Muscle layer of duodenum (tissue), 2 donors: ENCODE data around the gene STK4.

ENCODE experiments used
- H3K27ac ChIP-seq: one replicate; pipeline ENCODE4 v1.7.0; 2013; ENCODE audit warnings: mild to moderate bottlenecking, low read length
- H3K27me3 ChIP-seq: one replicate; pipeline ENCODE4 v1.7.0; 2013; ENCODE audit warnings: low read depth, mild to moderate bottlenecking, control low read depth, low read length
- H3K36me3 ChIP-seq, 2 donors: one replicate each; pipeline ENCODE4 v1.7.0; 2013; ENCODE audit warnings: low read length in 2 of 2, control low read depth in 1 of 2, mild to moderate bottlenecking in 1 of 2; ENCODE audit not compliant: insufficient read depth in 2 of 2, control insufficient read depth in 1 of 2
- H3K4me1 ChIP-seq, 2 donors: one replicate each; pipeline ENCODE4 v1.7.0; 2013; ENCODE audit warnings: low read length in 2 of 2, mild to moderate bottlenecking in 2 of 2, control low read depth in 1 of 2, moderate library complexity in 1 of 2; ENCODE audit not compliant: insufficient read depth in 2 of 2, control insufficient read depth in 1 of 2
- H3K4me3 ChIP-seq, 2 donors: one replicate each; pipeline ENCODE4 v1.7.0; 2013; ENCODE audit warnings: low read length in 2 of 2, low read depth in 1 of 2, mild to moderate bottlenecking in 1 of 2
- H3K9me3 ChIP-seq, 2 donors: one replicate each; pipeline ENCODE4 v1.7.0; 2013; ENCODE audit warnings: low read length in 2 of 2, control low read depth in 1 of 2, mild to moderate bottlenecking in 1 of 2; ENCODE audit not compliant: control insufficient read depth in 1 of 2
- donor health status: healthy.

The STK4 gene

GRCh38 chr20:45101333-45101850 lies 135.1 kb downstream of the STK4 start:
- no peak overlapping the region for H3K4me3 ChIP-seq
- H3K27ac ChIP-seq = no peak overlapping the region
- peaks cover 0 to 15% of the 10 kb centered on the region in 2 donors for H3K4me1 ChIP-seq
- peaks cover 31% of the 10 kb centered on the region for H3K27me3 ChIP-seq
- no peaks in the 10 kb centered on the region for H3K36me3 ChIP-seq
- no peaks in the 10 kb centered on the region for H3K9me3 ChIP-seq

GRCh38 chr20:45103072-45103471 lies 136.8 kb downstream of the STK4 start:
- Histone ChIP-seq H3K27ac (no peak overlapping the region), H3K9me3 (no peaks in the 10 kb centered on the region), H3K27me3 (peaks cover 18% of the 10 kb centered on the region), H3K36me3 (no peaks in the 10 kb centered on the region), H3K4me3 (no peak overlapping the region), H3K4me1 (peaks cover 0 to 7% of the 10 kb centered on the region in 2 donors)

- no peak overlapping the region for H3K27ac ChIP-seq
- no peak overlapping the region for H3K4me3 ChIP-seq
- H3K36me3 ChIP-seq = no peaks in the 10 kb centered on the region
- peaks cover 5% of the 10 kb centered on the region for H3K27me3 ChIP-seq
- no peaks in the 10 kb centered on the region for H3K9me3 ChIP-seq
- peaks cover 0 to 4% of the 10 kb centered on the region in 2 donors for H3K4me1 ChIP-seq
These were observed 138.5 kb downstream of the STK4 start for GRCh38 chr20:45104786-45105185.

GRCh38 chr20:45105317-45105716 lies 139.0 kb downstream of the STK4 start:
- Histone ChIP-seq H3K27ac (no peak overlapping the region), H3K4me3 (no peak overlapping the region), H3K36me3 (no peaks in the 10 kb centered on the region), H3K9me3 (no peaks in the 10 kb centered on the region), H3K27me3 (peaks cover under 1% of the 10 kb centered on the region), H3K4me1 (peaks cover 0 to 4% of the 10 kb centered on the region in 2 donors)

- no peak overlapping the region for H3K27ac ChIP-seq
- H3K36me3 ChIP-seq = no peaks in the 10 kb centered on the region
- peaks cover 3% of the 10 kb centered on the region for H3K27me3 ChIP-seq
- no peaks in the 10 kb centered on the region for H3K9me3 ChIP-seq
- H3K4me1 ChIP-seq = no peaks in the 10 kb centered on the region
- H3K4me3 ChIP-seq = no peak overlapping the region
These were observed 143.3 kb downstream of the STK4 start for GRCh38 chr20:45109634-45110033.

GRCh38 chr20:45110301-45110700 lies 144.0 kb downstream of the STK4 start:
- Histone ChIP-seq H3K9me3 (no peaks in the 10 kb centered on the region), H3K36me3 (no peaks in the 10 kb centered on the region), H3K27me3 (peaks cover 3% of the 10 kb centered on the region), H3K4me3 (no peak overlapping the region), H3K27ac (no peak overlapping the region), H3K4me1 (no peaks in the 10 kb centered on the region)

- Histone ChIP-seq H3K27me3 (peaks cover 3% of the 10 kb centered on the region), H3K9me3 (no peaks in the 10 kb centered on the region), H3K36me3 (no peaks in the 10 kb centered on the region), H3K27ac (no peak overlapping the region), H3K4me3 (no peak overlapping the region), H3K4me1 (no peaks in the 10 kb centered on the region)
These were observed 145.0 kb downstream of the STK4 start for GRCh38 chr20:45111285-45111684.

GRCh38 chr20:45111799-45112471 lies 145.6 kb downstream of the STK4 start:
- H3K27ac ChIP-seq = no peak overlapping the region
- peaks cover 3% of the 10 kb centered on the region for H3K27me3 ChIP-seq
- H3K4me1 ChIP-seq = no peaks in the 10 kb centered on the region
- H3K4me3 ChIP-seq = no peak overlapping the region
- no peaks in the 10 kb centered on the region for H3K36me3 ChIP-seq
- no peaks in the 10 kb centered on the region for H3K9me3 ChIP-seq

GRCh38 chr20:45112754-45113153 lies 146.4 kb downstream of the STK4 start:
- Histone ChIP-seq H3K9me3 (no peaks in the 10 kb centered on the region), H3K4me3 (no peak overlapping the region), H3K27ac (no peak overlapping the region), H3K4me1 (no peaks in the 10 kb centered on the region), H3K36me3 (no peaks in the 10 kb centered on the region), H3K27me3 (peaks cover 3% of the 10 kb centered on the region)

GRCh38 chr20:45113865-45114264 lies 147.6 kb downstream of the STK4 start:
- H3K9me3 ChIP-seq = no peaks in the 10 kb centered on the region
- no peak overlapping the region for H3K27ac ChIP-seq
- no peak overlapping the region for H3K4me3 ChIP-seq
- H3K27me3 ChIP-seq = peaks cover 3% of the 10 kb centered on the region
- no peaks in the 10 kb centered on the region for H3K36me3 ChIP-seq
- H3K4me1 ChIP-seq = no peaks in the 10 kb centered on the region

GRCh38 chr20:45114465-45115385 lies 148.4 kb downstream of the STK4 start, which contains the start of gene WFDC5:
TSS of gene WFDC5 (minus strand) at chr20:45115174. CDS start at chr20:45115083, 91 bp downstream.
- Histone ChIP-seq H3K27ac (no peak within 1 kb of the TSS), H3K4me1 (no peaks in the 10 kb centered on the region), H3K27me3 (peaks cover 3% of the 10 kb centered on the region), H3K4me3 (no peak within 1 kb of the TSS), H3K36me3 (no peaks in the 10 kb centered on the region), H3K9me3 (no peaks in the 10 kb centered on the region)
